ENCODE data around the gene CLTCL1. TPM values are rescaled to one million over a fixed set of nuclear protein-coding genes. Genes with fewer than 3 reads are reported as not detected.

The CLTCL1 gene
- total RNA-seq, 1 donor from 2014 or later = 28.2 TPM

- Histone ChIP-seq H3K27me3 (ENCODE audit: control insufficient read depth, insufficient read depth, low read length) (no peaks in the 10 kb centered on the region), H3K36me3 (ENCODE audit: control insufficient read depth, insufficient read depth, low read length) (no peaks in the 10 kb centered on the region), H3K4me3 (ENCODE audit: low read depth, low read length) (no peak overlapping the region)
- TF ChIP-seq CTCF (IDR thresholded peaks at IDR 0.05; ENCODE audit: insufficient read depth, low read length, poor library complexity, severe bottlenecking) = no peak
- no peak for DNase-seq (ENCODE audit: low read depth)
Measured at GRCh38 chr22:19199479-19199878, 92.0 kb downstream of the CLTCL1 start.

GRCh38 chr22:19197997-19198865 is 93.3 kb downstream of the CLTCL1 start:
- TF ChIP-seq CTCF (IDR thresholded peaks at IDR 0.05; ENCODE audit: insufficient read depth, low read length, poor library complexity, severe bottlenecking) = no peak
- Histone ChIP-seq H3K36me3 (ENCODE audit: control insufficient read depth, insufficient read depth, low read length) (no peaks in the 10 kb centered on the region), H3K27me3 (ENCODE audit: control insufficient read depth, insufficient read depth, low read length) (no peaks in the 10 kb centered on the region), H3K4me3 (ENCODE audit: low read depth, low read length) (no peak overlapping the region)
- DNase-seq (ENCODE audit: low read depth) = no peak

DNA sequence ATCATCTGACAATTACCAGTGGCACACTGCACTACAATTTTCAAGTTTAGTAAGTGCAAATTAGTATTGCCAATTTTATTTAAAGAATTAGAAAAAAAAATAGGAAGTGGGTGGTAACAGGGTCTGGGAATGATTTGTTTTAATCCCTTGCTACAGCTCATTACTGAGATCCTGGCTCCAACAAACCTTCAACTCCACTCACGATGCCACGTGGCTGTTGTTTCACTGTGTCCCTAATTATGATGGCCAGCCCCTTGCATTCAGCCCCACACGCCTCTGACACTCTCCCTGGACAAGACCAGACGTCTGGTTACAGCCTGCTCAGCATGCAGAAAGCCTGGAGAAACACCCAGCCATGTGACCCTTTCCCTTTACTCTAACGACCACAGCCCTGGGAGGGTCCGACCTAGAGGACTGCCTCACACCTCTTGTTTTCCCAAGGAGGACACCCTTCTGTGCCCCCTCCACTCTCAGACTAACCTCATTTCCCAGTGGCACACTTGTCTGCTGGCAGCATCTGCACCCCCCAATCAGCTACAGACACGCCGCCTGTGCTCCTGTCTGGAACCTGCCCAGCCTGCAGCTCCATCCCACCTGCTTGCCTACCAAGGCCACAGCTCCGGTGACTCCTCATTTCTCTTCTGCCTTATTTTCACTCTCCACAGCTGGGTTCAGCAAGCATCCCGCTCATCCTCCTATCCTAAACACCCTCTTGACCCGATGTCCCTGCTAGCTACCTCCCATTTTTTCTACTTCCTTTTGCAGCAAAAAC is 94.5 kb downstream of the CLTCL1 start:
- no peak for TF ChIP-seq CTCF (IDR thresholded peaks at IDR 0.05; ENCODE audit: insufficient read depth, low read length, poor library complexity, severe bottlenecking)
- Histone ChIP-seq H3K27me3 (ENCODE audit: control insufficient read depth, insufficient read depth, low read length) (no peaks in the 10 kb centered on the region), H3K36me3 (ENCODE audit: control insufficient read depth, insufficient read depth, low read length) (no peaks in the 10 kb centered on the region), H3K4me3 (ENCODE audit: low read depth, low read length) (no peak overlapping the region)
- DNase-seq (ENCODE audit: low read depth) = no peak

DNA sequence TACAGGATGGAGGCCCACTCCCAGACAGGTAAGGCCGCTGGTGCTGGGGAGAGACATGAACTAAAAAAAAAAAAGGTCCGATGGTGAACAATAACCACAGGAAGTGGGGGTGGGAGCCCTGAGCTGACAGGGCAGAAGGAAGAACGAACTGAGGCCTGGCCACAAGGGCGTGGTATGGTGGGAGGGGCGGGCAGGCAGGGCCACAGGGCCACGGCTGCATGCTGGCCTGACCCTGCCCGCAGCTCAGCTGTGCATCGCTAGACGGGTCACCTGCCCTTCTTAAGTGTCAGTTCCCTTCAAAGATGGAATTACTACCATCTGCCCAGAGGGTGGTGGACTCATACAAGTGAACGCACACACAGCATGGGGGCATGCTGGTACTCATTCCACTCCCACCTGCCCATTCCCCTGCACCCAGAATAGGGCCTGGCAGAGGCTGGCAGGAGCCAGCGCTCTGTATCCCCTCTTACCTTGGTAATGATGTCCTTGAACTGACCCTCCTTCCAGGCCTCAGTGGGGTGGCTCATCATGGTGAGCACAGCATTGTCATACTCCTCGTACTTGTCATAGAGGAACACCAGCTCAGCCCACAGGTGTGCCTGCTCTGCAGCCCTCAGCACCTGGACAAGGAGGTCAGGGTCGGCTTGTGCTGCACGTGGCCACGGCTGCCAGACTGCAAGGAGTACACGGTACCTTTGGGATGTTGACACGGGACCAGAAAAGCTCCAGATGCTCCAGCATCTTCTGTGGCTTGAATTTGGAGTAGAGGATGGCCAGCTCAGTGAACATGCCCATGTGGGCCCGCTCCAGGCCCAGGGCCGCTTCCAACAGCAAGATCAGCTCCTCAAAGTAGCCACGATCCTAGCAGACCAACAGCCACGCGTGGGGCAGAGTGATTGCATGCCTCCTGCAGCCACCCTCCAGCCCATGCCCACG is 95.5 kb downstream of the CLTCL1 start:
- no peak for DNase-seq (ENCODE audit: low read depth)
- no peaks in the 10 kb centered on the region for H3K36me3 ChIP-seq (ENCODE audit: control insufficient read depth, insufficient read depth, low read length)

More for the DNA sequence above, 95.5 kb downstream of the CLTCL1 start:
- Histone ChIP-seq H3K27me3 (ENCODE audit: control insufficient read depth, insufficient read depth, low read length) (no peaks in the 10 kb centered on the region), H3K4me3 (ENCODE audit: low read depth, low read length) (no peak overlapping the region)
- TF ChIP-seq CTCF (IDR thresholded peaks at IDR 0.05; ENCODE audit: insufficient read depth, low read length, poor library complexity, severe bottlenecking) = no peak
